ENCODE results near the gene ZG16B. TPM values are rescaled to one million over a fixed set of nuclear protein-coding genes. Genes with fewer than 3 reads are reported as not detected.

Gene ZG16B
- total and polyA plus RNA-seq, 2 donors (not counting 1 experiment from before 2014, with no cell fraction given): not detected

- Histone ChIP-seq H3K27me3 (replicated peaks in 1 of 4; ENCODE audit: control extremely low read depth in 1 of 4, control insufficient read depth in 3 of 4, insufficient read depth in 4 of 4, low read length in 3 of 4) (peaks cover 0 to 6% (median 0%) of the 10 kb centered on the region in 4 experiments), H3K79me2 (ENCODE audit: control insufficient read depth, insufficient read depth, low read length) (no peaks in the 10 kb centered on the region), H3K9me3 (ENCODE audit: control extremely low read depth in 1 of 3, control insufficient read depth in 2 of 3, insufficient read depth in 1 of 3, low read length in 2 of 3) (no peaks in the 10 kb centered on the region), H2AFZ (ENCODE audit: insufficient read depth, low read depth, low read length, poor library complexity, severe bottlenecking) (peak within 1 kb of the TSS; percentile 22), H3K27ac (ENCODE audit: low read length in 2 of 2) (no peak within 1 kb of the TSS), H3K9ac (ENCODE audit: low read length) (no peak within 1 kb of the TSS), H4K20me1 (ENCODE audit: control insufficient read depth, insufficient read depth, low read length, poor library complexity, severe bottlenecking) (no peaks in the 10 kb centered on the region), H3K4me1 (ENCODE audit: control insufficient read depth in 2 of 2, insufficient read depth in 2 of 2, low read length in 2 of 2) (no peaks in the 10 kb centered on the region), H3K4me3 (ENCODE audit: control extremely low read depth in 1 of 5, extremely low read depth in 1 of 5, insufficient read depth in 1 of 5, low read depth in 2 of 5, low read length in 4 of 5) (peak within 1 kb of the TSS in 1 of 5 experiments; percentile 21), H3K36me3 (replicated peaks in 1 of 2; ENCODE audit: control extremely low read depth in 1 of 2, control insufficient read depth in 1 of 2, extremely low read depth in 1 of 2, insufficient read depth in 2 of 2, low read length in 1 of 2) (no peaks in the 10 kb centered on the region), H3K4me2 (replicated peaks; ENCODE audit: low read depth, low read length, poor library complexity, severe bottlenecking) (peak within 1 kb of the TSS; percentile 42)
- no peak for TF ChIP-seq EZH2 (IDR thresholded peaks at IDR 0.05; ENCODE audit: borderline replicate concordance, insufficient read depth, low read depth, low read length, poor library complexity, severe bottlenecking)
- TF ChIP-seq CTCF (IDR thresholded peaks at IDR 0.05): no peak
- no peaks in the 10 kb centered on the region for H3K9me3 Mint-ChIP-seq (ENCODE audit: insufficient read depth)
- CTCF ChIA-PET: no interaction called here
- 72% methylated on average over 28 of the region's 28 CpGs for WGBS (ENCODE audit: insufficient coverage)
- H3K27ac Mint-ChIP-seq: no peak within 1 kb of the TSS
- POLR2A ChIA-PET: no interaction called here
- H3K27me3 Mint-ChIP-seq: peaks cover 13% of the 10 kb centered on the region
- H3K4me1 Mint-ChIP-seq: no peaks in the 10 kb centered on the region
- intact Hi-C loops (cut with micrococcal nuclease): no loop called here
- no peak within 1 kb of the TSS for H3K4me3 Mint-ChIP-seq
- peak; percentile 33 for ATAC-seq (ENCODE audit: low read depth)
- DNase-seq: no peak
Observed at GRCh38 chr16:2816751-2817339, 13.3 kb upstream of the ZG16B start, which contains the start of gene PRSS21. PRSS21 (plus strand) TSS chr16:2817237; CDS start chr16:2817269, 32 bp downstream.
